HG02588 (cell line): ENCODE data around the gene SAP30.

Experiments used
- ATAC-seq: cut with Tn5 transposase; IDR thresholded peaks from one replicate; pipeline ENCODE4 v1.9.1; 2021; ENCODE audit warnings: mild to moderate bottlenecking, moderate library complexity; ENCODE audit not compliant: unreplicated experiment

SAP30 gene

GRCh38 chr4:173365359-173365996 lies 5.3 kb upstream of the SAP30 start:
- ATAC-seq = no peak

DNA sequence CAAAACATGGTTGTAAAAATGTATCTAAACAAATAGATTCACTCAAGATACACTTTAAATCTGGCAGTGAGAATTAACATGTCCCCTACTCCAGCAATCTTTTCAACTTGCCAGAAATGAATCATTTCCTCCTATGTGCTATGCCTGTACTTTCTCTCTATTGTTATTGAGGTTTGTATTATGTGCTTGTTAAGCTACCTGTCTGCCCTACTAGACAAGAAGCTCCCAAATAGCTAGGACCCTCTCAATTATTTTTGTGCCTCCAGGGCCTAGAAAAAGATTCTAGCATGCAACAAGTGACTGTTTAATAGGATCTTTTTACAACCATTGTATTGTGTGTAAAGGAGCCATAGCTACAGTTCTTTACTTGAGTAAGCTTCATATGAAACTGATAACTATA lies 3.5 kb upstream of the SAP30 start:
- no peak for ATAC-seq

DNA sequence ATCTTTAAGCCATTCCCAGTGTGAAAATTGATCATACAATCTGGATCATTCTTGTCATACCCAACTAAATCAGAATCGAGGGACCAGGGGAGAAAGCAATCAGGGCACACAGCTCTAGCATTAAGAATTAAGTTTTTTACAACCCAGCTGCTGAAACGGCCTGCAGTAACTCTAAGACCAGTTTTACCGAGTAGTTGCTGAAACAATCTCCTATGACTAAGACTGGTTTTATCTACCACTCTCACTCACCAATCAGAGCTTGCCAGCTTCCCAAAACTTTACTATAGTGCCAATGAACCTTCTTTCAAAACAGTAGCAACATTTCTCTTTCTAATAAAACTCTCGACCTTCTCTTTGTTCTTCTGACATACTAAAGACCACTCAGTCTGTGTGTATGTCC lies 2.8 kb upstream of the SAP30 start:
- no peak for ATAC-seq

DNA sequence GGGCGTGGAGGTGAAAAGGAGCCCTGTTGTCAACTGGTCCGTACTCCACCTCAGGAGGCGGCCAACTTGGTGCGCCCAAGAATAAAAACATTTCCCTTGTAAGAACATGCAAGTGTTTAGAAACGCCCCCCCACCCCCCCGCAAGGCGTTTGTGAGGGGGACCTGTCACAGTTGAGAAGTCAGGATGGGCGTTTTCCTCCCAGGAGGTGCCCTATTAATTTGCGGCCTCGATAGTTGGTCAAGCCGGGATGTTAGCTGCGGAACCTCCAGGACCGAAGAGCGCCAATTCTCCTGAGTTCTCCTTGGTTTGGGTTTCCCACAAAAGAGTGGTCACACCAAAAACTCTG lies 651 bp upstream of the SAP30 start:
- peak; percentile 1 for ATAC-seq

DNA sequence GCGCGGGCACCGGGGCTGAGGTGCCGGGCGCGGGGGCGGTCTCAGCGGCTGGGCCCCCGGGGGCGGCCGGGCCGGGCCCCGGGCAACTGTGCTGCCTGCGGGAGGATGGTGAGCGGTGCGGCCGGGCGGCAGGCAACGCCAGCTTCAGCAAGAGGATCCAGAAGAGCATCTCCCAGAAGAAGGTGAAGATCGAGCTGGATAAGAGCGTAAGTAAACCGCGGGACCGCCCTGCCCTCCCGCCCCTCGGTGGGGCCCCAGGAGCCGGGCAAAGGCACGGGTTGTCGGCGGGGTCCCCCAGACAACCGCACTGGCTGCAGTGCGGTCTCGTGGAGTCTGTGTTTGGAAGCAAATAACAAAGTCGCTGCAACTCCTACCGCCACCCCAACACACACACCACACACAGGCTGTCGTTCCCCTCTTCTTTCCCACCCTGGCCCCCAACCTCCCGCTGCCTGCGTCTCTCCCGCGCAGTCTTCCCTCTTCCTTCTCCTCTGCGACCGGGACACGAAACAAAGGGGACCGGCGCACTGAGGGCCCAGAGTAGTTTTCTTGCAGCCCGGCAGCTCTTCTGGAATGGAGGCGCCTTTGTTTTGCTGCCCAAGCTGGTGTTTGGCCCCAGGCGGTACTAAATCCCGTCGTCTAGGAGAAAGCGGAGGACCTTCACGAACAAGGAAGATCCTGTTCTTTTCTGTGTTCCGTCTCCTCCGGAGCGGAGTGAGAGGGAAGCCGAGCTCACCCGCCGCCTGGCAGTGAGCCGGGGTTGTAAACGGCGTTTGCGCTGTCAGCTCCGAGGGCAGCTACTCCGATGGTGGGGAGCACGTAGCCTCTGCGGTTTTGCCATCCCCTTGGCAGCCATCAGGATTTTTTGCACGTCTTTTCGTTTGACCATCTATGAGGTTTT lies 788 bp downstream of the SAP30 start:
- ATAC-seq = peak; percentile 25

- ATAC-seq = no peak
These were observed 3.8 kb downstream of the SAP30 start for GRCh38 chr4:173374588-173374987.

DNA sequence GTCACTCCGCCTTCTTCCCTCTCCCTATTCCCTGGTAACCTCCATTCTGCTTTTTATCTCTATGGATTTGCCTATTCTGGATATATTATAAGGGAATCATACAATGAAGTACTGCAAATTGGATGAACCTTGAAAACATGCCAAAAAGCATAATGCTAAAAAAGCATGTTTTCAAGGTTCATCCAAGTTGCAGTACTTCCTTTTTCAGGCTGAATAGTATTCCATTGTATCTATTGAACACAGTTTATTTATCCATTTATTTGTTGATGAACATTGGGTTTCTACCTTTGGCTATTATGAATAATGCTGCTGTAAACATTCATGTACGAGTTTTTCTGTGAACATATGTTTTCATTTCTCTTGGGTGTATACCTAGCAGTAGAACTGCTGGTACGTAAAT lies 9.2 kb downstream of the SAP30 start:
- ATAC-seq = no peak

- ATAC-seq = no peak
These were observed 10.2 kb downstream of the SAP30 start for GRCh38 chr4:173380987-173381386.

DNA sequence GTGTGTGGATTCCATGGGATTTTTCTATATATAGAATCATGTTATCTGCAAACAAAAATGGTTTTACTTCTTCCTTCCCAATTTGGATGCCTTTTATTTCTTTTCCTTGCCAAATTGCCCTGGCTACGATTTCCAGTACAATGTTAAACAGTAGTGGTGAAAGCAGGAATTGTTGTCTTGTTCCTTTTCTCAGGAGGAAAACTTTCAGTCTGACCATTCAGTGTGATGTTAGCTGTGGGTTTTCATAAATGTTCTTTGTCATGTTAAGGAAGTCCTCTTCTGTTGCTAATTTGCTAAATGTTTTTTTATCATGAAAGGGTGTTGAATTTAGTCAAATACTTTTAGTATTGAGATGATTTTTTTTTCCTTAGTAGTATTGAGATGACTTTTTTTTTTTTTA lies 10.9 kb downstream of the SAP30 start:
- ATAC-seq = no peak

GRCh38 chr4:173382349-173382748 lies 11.6 kb downstream of the SAP30 start:
- no peak for ATAC-seq

GRCh38 chr4:173386751-173387150 lies 16.0 kb downstream of the SAP30 start:
- no peak for ATAC-seq

DNA sequence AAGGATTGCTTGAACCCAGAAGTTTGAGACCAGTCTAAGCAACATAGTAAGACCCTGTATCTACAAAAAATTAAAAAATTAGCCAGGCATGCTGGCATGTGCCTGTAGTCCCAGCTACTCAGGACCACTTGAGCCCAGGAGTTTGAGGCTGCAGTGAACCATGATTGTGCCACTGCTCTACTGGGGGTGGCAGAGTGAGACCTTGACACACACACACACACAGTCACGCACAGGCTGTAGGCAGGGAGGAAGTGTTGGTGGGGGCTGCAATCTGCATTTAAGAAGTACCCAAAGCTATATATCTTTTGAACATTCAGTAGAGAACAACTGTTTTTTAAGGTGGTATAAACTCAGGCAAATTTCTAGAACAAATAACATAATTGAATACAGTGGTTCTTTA lies 20.9 kb downstream of the SAP30 start:
- ATAC-seq = no peak

- ATAC-seq = no peak
These were observed 26.9 kb downstream of the SAP30 start for GRCh38 chr4:173397604-173398003.

GRCh38 chr4:173398220-173398619 lies 27.5 kb downstream of the SAP30 start:
- no peak for ATAC-seq

DNA sequence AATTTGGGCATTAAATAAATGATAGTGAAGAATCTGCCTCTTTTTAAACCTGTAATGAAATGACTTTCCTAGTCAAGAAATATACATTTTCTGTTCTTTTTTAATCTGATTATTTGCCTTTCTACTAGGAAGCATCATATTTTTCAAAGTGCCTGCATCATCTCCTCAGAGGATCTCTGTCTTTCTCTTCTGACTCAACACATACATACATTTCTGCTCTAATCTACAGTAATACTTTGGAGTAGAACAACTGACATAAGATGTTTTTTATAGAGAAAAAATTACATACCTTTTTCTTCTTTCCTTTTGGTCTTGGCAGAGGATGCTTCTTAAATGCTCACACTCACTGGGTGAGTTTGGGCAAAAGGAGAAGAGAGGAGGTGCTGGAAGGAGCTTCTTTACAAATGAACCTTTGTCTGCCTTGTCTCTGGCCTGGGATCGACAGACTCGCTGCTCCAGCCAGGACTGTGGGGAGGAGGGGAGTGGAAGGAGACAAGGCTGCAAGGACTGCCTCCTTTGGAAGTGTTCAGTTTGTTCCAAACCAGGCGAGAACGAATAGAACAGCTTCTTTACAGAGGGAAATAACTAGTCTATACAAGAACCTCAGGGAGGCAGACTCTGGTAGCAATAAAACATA lies 28.1 kb downstream of the SAP30 start, which contains the start of gene SCRG1:
Gene SCRG1 (minus strand): TSS at position 338 of the 637 bp plus-strand sequence. CDS start 7,702 bp downstream, outside the sequence.
- ATAC-seq = no peak

- no peak for ATAC-seq
These were observed 30.3 kb downstream of the SAP30 start for GRCh38 chr4:173401063-173401462.

DNA sequence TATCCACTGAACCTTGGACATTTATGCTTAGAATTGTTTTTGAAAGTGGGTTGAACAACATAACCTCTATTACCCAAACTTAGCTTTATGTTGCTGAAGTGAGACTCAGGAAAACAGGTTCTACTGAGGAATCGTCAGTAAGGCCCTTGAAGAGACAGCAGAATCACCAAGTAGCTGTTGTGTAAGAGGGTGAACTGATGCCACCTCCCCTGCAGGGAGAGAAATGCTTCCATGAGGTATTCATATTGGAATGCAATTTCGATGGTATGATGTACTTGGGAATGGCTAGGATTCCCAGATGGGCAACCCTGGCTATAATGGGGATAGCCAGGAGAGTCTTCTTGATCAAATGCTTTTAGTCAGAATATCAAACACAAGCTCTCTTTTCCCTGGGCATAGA lies 32.3 kb downstream of the SAP30 start:
- ATAC-seq = no peak

DNA sequence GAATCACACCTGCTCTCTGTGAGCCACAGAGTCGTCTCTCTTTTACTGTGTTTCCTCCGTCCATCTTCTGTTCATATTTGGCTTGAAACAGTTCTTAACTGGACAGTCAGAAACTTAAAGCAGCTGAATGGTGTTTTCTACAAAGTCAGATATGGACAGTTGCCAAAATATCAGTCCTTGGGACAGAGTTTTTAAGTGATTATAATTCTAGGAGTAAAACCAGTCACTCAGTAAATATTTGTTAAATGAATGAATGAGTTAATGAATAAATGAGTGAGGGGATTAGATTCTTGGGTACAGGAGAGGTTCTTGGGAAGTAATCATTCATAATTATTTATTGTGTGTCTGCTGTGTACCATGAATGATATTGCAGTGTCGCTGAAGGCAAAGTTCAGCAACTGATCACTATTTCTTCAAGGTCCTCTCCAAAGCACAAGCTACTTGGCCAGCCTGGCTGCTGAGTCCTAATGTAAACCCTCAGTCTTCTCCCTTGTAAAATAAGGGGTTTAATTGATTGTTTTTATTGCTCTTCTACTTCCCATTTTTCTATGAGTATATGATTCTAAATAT lies 33.6 kb downstream of the SAP30 start:
- no peak for ATAC-seq

GRCh38 chr4:173405840-173406606 lies 35.3 kb downstream of the SAP30 start:
- peak; percentile 74 for ATAC-seq

DNA sequence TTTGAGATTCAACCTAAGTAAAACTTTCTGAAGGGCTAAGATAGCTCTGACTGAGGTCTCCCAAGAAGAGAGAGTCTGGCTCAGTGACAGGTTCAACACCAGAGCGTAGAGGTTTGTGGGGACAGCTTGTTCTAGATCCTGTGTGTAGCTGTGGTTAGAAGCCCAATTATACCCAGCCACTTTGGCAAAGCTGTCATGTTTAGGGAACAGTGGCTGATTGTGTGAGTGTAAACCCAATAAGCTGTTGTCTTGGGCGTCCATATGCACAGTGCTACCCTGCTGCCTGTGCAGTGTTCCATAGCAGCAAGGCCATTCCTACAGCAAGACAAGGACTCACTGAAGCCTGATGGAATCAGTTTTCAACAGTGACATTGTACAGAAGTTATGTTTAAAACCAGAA lies 39.3 kb downstream of the SAP30 start:
- no peak for ATAC-seq
